GM12873 (cell line): Measurements from ENCODE around the gene SYT5.

Experiments used
- TF ChIP-seq, protein P1 (sequence below): IDR thresholded peaks from 2 replicates; pipeline ENCODE4 v1.5.1; 2012; ENCODE audit warnings: low read depth, mild to moderate bottlenecking, moderate library complexity, low read length, control low read depth; ENCODE audit not compliant: insufficient read depth; ENCODE audit errors: missing control alignments

SYT5 gene

DNA sequence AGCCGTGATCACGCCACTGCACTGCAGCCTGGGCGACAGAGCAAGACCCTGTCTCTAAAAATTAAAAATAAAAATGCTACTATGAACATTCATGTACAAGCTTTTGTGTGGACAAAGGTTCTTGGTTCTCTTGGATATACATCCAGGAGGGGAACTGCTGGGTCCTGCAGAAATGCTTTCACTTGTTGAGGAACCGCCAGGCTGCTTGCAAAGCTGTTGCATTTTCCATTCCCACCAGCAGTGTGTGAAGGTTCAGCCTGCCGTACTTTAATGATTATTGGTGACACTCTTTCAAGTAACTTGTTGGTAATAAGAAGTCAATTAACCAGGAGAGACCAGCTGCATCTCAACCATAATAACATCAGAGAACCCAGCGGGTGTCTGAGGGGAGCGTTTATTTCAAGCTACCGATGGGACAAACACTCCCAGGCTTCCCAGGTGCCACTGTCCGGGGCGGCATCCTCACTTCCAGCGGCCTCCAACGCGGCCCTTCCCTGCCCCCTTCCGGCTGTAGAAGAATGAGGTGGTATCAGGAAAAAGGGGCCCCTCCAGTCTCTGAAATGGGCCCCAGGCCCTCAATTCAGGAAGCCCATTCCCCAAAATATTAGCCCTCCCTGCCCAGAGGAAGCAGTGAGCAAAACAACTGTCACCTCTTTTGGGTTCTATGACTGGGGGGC lies 47.5 kb downstream of the SYT5 start:
- TF ChIP-seq, protein P1, sequence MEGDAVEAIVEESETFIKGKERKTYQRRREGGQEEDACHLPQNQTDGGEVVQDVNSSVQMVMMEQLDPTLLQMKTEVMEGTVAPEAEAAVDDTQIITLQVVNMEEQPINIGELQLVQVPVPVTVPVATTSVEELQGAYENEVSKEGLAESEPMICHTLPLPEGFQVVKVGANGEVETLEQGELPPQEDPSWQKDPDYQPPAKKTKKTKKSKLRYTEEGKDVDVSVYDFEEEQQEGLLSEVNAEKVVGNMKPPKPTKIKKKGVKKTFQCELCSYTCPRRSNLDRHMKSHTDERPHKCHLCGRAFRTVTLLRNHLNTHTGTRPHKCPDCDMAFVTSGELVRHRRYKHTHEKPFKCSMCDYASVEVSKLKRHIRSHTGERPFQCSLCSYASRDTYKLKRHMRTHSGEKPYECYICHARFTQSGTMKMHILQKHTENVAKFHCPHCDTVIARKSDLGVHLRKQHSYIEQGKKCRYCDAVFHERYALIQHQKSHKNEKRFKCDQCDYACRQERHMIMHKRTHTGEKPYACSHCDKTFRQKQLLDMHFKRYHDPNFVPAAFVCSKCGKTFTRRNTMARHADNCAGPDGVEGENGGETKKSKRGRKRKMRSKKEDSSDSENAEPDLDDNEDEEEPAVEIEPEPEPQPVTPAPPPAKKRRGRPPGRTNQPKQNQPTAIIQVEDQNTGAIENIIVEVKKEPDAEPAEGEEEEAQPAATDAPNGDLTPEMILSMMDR: peak; percentile 22

DNA sequence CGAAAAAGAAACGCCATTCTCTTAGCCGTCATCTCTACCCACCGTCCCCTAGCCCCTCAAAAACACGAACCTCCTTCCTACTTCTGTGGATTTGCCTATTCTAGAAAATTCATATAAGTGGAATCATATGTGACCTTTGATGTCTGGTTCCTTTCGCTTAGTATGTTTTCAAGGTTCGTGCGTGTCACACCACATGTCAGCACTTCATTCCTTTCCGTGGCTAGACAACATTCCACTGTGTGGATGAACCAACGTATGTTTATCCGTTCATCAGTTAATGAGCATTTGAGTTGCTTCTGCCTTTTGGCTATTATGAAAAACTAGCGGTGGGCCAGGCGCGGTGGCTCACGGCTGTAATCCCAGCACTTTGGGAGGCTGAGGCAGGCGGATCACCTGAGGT lies 48.7 kb downstream of the SYT5 start:
- TF ChIP-seq, protein P1: no peak
